Kidney capillary endothelial cell (primary cell): ENCODE measurements around the gene BTG4.

Experiments used
- DNase-seq: peaks from one replicate; pipeline ENCODE4 v3.0.0-alpha.2; 2018; ENCODE audit warnings: low spot score

Gene BTG4

DNA sequence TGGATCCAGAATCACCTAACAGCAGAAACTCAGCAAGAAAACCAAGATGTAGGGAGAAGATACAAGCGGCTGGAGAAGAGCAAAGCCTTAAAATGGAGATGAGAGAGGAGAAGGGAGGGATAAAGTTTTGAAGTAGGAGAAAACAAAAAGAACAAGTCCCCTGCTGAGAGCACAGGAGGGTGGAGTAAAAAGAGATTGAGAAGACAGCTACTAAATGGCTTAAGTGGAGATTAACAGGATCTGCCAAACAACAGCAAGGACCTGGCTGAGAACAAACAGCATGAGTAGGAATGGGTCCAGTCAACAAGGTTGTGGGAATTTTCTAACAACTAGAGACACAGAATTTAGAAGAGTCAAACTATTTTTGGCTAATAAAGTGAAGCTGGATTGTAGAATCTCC, 18.1 kb downstream of the BTG4 start:
- DNase-seq, result no peak

GRCh38 chr11:111490496-111490895, 21.7 kb downstream of the BTG4 start:
- DNase-seq, result no peak

DNA sequence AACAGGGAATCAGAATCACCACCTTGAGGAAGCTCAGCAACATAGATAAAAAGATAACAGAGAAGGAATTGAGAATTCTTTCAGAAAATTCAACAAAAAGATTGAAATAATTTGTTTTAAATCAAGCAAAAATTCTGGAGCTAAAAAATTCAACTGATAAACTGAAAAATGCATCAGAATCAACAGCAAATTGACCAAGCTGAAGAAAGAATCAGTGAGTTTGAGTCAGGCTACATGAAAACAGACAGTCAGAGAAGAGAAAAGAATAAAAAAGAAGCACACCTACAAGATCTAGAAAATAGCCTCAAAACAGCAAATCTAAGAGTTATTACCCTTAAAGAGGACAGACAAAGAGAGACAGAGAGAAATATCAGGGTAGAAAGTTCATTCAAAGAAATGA, 28.8 kb downstream of the BTG4 start:
- DNase-seq, result no peak

- DNase-seq, result no peak
These were observed 32.5 kb downstream of the BTG4 start for GRCh38 chr11:111479666-111480065.

GRCh38 chr11:111477898-111478297, 34.3 kb downstream of the BTG4 start:
- no peak for DNase-seq

GRCh38 chr11:111476956-111477355, 35.2 kb downstream of the BTG4 start:
- no peak for DNase-seq

GRCh38 chr11:111476366-111476765, 35.8 kb downstream of the BTG4 start:
- DNase-seq, result no peak

DNA sequence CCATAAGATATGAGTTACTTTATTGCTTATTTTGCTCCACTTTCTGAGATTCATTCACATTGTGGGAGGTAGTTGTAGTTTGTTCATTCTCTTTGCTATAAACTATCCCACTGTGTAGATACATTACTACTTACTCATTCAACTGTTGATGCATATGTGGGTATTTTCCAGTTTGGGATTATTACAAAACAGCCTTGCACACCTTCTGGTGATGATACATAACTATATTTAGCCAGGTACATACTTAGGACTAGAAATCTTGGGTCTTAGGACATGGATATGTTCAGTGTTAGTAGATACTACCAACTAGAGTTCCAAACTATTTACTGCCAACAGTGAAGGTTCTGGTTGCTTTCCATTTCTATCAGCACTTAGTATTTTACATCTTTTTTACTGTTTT, 37.8 kb downstream of the BTG4 start:
- no peak for DNase-seq

DNA sequence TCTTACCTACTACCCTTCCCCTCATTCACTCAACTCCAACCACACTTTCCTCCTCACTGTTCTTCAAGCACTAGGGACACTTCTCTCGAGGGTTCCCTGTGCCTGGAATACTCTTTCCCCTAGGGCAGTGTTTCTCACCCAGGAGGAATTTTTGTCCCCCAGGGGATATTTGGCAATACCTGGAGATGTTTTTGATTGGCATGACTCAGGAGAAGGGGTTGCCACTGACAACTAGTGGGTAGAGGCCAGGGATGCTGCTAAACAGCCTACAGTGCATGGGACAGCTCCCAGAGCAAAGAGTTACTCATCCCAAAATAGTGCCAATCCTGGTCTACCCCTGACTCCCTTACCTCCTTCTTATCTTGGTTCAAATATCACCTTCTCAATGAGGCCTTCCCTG, 40.0 kb downstream of the BTG4 start:
- no peak for DNase-seq

- DNase-seq, result no peak
These were observed 43.0 kb downstream of the BTG4 start for GRCh38 chr11:111469200-111469599.

- no peak for DNase-seq
These were observed 45.6 kb downstream of the BTG4 start for GRCh38 chr11:111466615-111467014.

GRCh38 chr11:111465400-111465799, 46.8 kb downstream of the BTG4 start:
- DNase-seq, result no peak

- no peak for DNase-seq
These were observed 48.9 kb downstream of the BTG4 start for GRCh38 chr11:111463276-111463675.

DNA sequence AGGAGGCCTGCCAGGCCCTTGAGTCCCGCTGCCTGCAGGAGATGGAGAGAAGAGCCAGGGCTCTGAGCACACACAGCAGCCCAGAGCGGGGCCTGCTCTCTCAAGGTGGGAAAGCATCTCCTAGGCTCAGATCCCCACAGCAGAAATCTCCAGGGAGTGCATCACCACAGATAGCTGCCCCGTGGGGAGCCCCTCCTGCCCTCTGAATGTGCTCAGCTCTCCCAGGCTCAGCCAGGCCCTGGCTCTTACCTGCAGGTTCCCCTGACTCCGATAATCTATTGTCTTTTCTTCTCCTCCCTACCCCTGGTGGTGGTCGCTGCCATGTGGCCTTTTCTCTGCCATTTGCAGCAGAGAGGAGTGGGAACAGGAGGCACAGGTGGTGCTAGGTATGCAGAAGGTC, 49.9 kb downstream of the BTG4 start:
- no peak for DNase-seq

DNA sequence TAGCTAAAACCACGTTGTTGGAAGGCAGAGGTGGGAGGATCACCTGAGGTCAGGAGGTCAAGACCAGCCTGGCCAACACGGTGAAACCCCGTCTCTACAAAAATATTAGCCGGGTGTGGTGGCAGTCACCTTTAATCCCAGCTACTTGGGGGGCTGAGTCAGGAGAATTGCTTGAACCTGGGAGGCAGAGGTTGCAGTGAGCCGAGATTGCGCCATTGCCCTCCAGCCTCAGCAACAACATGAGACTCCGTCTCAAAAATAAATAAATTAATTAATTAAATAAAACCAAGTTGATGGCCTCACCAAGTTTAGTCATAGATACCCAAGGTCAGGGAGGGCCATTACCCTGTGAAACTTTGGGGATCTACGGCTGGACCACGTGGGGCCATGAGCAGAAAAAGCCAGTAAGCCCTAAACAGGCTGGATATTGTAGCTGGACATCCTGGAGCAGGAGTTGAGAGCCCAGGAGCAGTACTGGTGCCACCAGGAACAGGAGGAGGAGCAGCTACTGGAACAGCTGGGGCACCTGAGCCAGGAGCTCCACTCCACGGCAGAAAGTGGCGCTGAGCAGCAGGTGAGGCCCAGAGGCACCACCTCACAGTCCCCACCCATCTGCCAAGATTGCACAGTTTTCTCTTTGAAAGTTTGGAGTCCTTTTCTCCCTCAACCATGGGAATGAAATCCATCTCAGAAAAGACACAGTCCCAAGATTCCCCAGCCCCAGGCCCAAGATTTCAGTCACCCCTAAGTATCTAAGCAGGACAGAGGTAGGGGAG, 50.5 kb downstream of the BTG4 start:
- DNase-seq, result no peak

DNA sequence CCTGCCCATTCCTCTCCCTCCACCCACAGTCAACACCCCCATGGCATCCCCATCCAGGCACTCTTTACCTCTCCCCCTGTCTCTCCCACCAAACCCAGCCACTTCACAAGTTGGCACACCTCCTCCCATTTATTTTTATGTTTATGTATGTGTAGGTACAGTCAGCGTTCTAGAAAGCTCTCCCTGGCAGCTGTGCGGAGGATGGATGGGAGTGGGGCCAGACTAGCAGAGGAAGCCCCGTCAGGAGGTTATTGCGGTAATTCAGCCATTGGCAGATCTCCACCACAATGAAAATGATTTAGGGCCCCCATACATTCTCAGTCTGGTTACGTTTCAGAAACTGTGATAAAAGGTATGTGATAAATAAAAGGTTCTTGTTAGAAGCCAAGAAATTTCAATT, 51.3 kb downstream of the BTG4 start:
- DNase-seq, result no peak

DNA sequence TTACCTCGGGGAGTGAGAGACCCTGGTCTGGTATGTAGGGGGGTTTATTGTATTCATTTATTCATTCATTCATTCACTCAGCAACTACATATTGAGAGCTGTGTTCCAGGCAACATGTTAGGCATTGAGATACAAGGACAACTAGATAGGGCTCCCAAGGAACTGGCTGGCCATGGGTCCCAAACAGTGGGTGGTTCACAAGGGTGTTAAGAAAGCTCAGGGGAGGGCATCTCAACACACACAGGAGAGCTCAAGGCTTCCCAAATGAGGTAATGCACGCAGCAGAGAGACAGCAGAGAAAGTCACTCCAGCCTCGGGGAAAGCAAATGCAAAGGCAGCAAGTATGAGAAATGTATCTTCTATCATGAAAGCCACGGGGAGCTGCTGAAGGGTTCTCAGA, 51.8 kb downstream of the BTG4 start:
- no peak for DNase-seq

DNA sequence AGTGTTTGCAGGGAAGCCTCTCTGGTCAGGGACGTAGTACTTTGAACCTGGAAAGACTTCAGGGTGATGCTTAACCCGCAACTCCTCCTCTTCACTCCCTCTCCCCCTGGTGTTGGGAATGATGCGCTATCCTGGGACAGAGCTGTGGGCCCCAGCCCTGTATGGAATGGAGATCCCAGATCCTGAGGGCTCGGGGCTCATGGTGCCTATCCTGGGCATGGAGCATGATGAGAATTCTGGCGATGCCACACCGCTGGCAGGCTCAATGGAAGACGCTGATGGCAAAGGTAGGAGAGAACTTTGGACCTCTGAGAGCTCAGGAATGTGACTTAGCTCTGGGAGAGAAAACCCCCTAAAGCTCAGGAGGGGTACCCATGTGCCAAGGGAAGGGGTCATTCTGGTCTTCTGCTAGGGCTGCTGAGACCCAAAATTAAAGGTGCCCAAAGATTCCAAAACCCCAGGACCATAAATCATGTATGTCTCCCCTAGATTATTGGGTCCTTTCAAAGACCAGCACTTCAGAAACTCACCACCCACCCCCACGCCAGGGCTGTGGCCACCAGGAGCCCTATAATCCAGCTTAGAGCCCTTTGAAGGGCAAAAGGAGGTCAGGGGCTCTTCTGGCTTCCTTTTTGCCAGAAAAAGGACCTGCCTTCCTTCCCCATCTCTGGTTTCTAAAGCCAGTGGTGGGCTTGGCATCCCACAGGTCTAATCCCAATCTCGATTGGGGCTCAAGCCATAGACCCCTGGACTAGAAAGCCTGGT, 52.5 kb downstream of the BTG4 start:
- DNase-seq, result no peak

GRCh38 chr11:111457731-111458368, 54.3 kb downstream of the BTG4 start:
- DNase-seq, result no peak

GRCh38 chr11:111456859-111457730, 55.1 kb downstream of the BTG4 start:
- DNase-seq, result no peak

- DNase-seq, result no peak
These were observed 55.9 kb downstream of the BTG4 start for GRCh38 chr11:111456086-111456858.
